ENCODE measurements around the gene NEGR1. TPM values are rescaled to one million over a fixed set of nuclear protein-coding genes. Genes with fewer than 3 reads are reported as not detected.

The NEGR1 gene
- polyA plus RNA-seq, 1 donor from 2014 or later: 47.4 TPM

DNA sequence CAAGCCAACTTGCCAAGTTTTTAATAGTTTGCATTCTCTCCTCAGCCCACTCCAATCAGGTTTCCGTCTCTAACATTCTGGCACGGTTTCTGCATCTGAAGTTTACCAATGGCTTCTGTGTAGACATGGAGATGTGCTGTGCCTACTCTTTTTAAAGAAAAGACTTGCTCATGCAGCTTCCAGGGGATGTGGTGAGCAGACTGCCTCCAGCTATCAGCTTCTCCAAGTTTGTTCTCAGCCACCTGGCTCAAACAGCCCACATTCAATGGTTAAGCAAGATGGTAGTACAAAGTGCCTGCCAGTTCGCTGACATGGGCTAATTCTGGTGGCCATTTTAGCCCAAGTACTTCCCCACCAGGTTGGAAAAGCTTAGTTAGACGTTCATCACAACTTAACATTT, 465.3 kb downstream of the NEGR1 start:
- Histone ChIP-seq H3F3A (ENCODE audit: insufficient read depth, low read length, poor library complexity, severe bottlenecking) (no peaks in the 10 kb centered on the region), H3K9me2 (ENCODE audit: insufficient read depth, low read length) (no peaks in the 10 kb centered on the region), H2AFZ (ENCODE audit: low read depth, low read length) (no peak overlapping the region), H3K4me3 (ENCODE audit: low read length) (no peak overlapping the region), H4K20me1 (ENCODE audit: insufficient read depth) (no peaks in the 10 kb centered on the region), H3K9ac (ENCODE audit: low read length) (no peak overlapping the region), H3K36me3 (ENCODE audit: insufficient read depth, low read length) (no peaks in the 10 kb centered on the region), H3K79me2 (replicated peaks; ENCODE audit: insufficient read depth, low read length) (no peaks in the 10 kb centered on the region), H3K27me3 (ENCODE audit: insufficient read depth, low read depth, low read length) (no peaks in the 10 kb centered on the region), H3K27ac (ENCODE audit: low read length) (no peak overlapping the region), H3K9me3 (ENCODE audit: low read length) (no peaks in the 10 kb centered on the region), H3K4me2 (ENCODE audit: low read length) (no peak overlapping the region)
- TF ChIP-seq CTCF (IDR thresholded peaks at IDR 0.05; ENCODE audit: poor library complexity, severe bottlenecking) (no peak), POLR2AphosphoS5 (IDR thresholded peaks at IDR 0.05) (no peak), SMC3 (conservative IDR thresholded peaks at IDR 0.05; ENCODE audit: poor library complexity) (no peak), TAF1 (IDR thresholded peaks at IDR 0.05; ENCODE audit: low read depth) (no peak), EP300 (conservative IDR thresholded peaks at IDR 0.05; ENCODE audit: poor library complexity, severe bottlenecking) (no peak), RAD21 (conservative IDR thresholded peaks at IDR 0.05) (no peak), MXI1 (conservative IDR thresholded peaks at IDR 0.05; ENCODE audit: poor library complexity, severe bottlenecking) (no peak), EZH2 (IDR thresholded peaks at IDR 0.05; ENCODE audit: borderline replicate concordance, insufficient read depth, low read length, poor library complexity, severe bottlenecking) (no peak), REST (IDR thresholded peaks at IDR 0.05; ENCODE audit: borderline replicate concordance) (no peak)

GRCh38 chr1:71809085-71809484, 473.3 kb downstream of the NEGR1 start:
- Histone ChIP-seq H3K79me2 (replicated peaks; ENCODE audit: insufficient read depth, low read length) (no peaks in the 10 kb centered on the region), H3K27ac (ENCODE audit: low read length) (no peak overlapping the region), H3K36me3 (ENCODE audit: insufficient read depth, low read length) (no peaks in the 10 kb centered on the region), H3K4me2 (ENCODE audit: low read length) (no peak overlapping the region), H4K20me1 (ENCODE audit: insufficient read depth) (no peaks in the 10 kb centered on the region), H3K9me3 (ENCODE audit: low read length) (no peaks in the 10 kb centered on the region), H3K4me3 (ENCODE audit: low read length) (no peak overlapping the region), H3K9me2 (ENCODE audit: insufficient read depth, low read length) (no peaks in the 10 kb centered on the region), H3F3A (ENCODE audit: insufficient read depth, low read length, poor library complexity, severe bottlenecking) (no peaks in the 10 kb centered on the region), H3K27me3 (ENCODE audit: insufficient read depth, low read depth, low read length) (no peaks in the 10 kb centered on the region), H3K9ac (ENCODE audit: low read length) (no peak overlapping the region), H2AFZ (ENCODE audit: low read depth, low read length) (no peak overlapping the region)
- TF ChIP-seq POLR2AphosphoS5 (IDR thresholded peaks at IDR 0.05) (no peak), RAD21 (conservative IDR thresholded peaks at IDR 0.05) (no peak), CTCF (IDR thresholded peaks at IDR 0.05; ENCODE audit: poor library complexity, severe bottlenecking) (no peak), TAF1 (IDR thresholded peaks at IDR 0.05; ENCODE audit: low read depth) (no peak), EZH2 (IDR thresholded peaks at IDR 0.05; ENCODE audit: borderline replicate concordance, insufficient read depth, low read length, poor library complexity, severe bottlenecking) (no peak), REST (IDR thresholded peaks at IDR 0.05; ENCODE audit: borderline replicate concordance) (no peak), EP300 (conservative IDR thresholded peaks at IDR 0.05; ENCODE audit: poor library complexity, severe bottlenecking) (no peak), SMC3 (conservative IDR thresholded peaks at IDR 0.05; ENCODE audit: poor library complexity) (no peak)
